IMR-90 (cell line): ENCODE results near the gene A4GALT. TPM values are rescaled to one million over a fixed set of nuclear protein-coding genes. Genes with fewer than 3 reads are reported as not detected.

Source experiments
- ATAC-seq: fragments of 200-7000 bp; cut with Tn5 transposase; 2 replicates; pipeline ENCODE4 v1.9.1; 2020; ENCODE audit warnings: low read depth, mild to moderate bottlenecking, moderate library complexity
- BruUV-seq: library from RNA; stranded (reverse); fragments of 400-500 nt; replicated peaks from 2 replicates; lab custom pipeline; 2021; lab: Mats Ljungman, UMichigan
- CTCF ChIA-PET: fragments of 300-600 bp; formaldehyde crosslinking; extraction: SDS; loops from one replicate; lab custom pipeline; 2021; ENCODE audit warnings: antibody characterized with exemption; lab: Yijun Ruan, JAX
- POLR2A ChIA-PET: fragments of 300-600 bp; sonication (Branson Sonifier 250); formaldehyde crosslinking; loops from one replicate; lab custom pipeline; 2022; ENCODE audit warnings: antibody characterized with exemption; ENCODE audit not compliant: unreplicated experiment; lab: Charles Lee
- DNase-seq: peaks from one replicate; pipeline ENCODE4 v3.0.0; 2013
- H2AFZ ChIP-seq: replicated peaks from 2 replicates; pipeline ENCODE3; 2013; ENCODE audit warnings: low read length, mild to moderate bottlenecking; ENCODE audit not compliant: poor library complexity
- H2AK5ac ChIP-seq: 2 replicates; pipeline ENCODE4 v1.6.1; 2013; ENCODE audit warnings: low read depth, low read length, inconsistent platforms
- H2AK9ac ChIP-seq: replicated peaks from 2 replicates; pipeline ENCODE3; 2013; ENCODE audit warnings: mild to moderate bottlenecking, low read depth, low read length, moderate library complexity; ENCODE audit not compliant: poor library complexity
- H2BK120ac ChIP-seq: 2 replicates; pipeline ENCODE4 v1.6.1; 2013; ENCODE audit warnings: low read depth, low read length, inconsistent platforms
- H2BK15ac ChIP-seq: 3 replicates; pipeline ENCODE4 v1.6.1; 2013; ENCODE audit warnings: low read depth, low read length, inconsistent platforms
- H2BK20ac ChIP-seq: 2 replicates; pipeline ENCODE4 v1.6.1; 2013; ENCODE audit warnings: low read depth, mild to moderate bottlenecking, inconsistent platforms, low read length, moderate library complexity
- H2BK5ac ChIP-seq: 2 replicates; pipeline ENCODE4 v1.6.1; 2013; ENCODE audit warnings: mild to moderate bottlenecking, low read depth, low read length, inconsistent platforms; ENCODE audit not compliant: poor library complexity, severe bottlenecking
- H3K14ac ChIP-seq: replicated peaks from 2 replicates; pipeline ENCODE4 v1.6.1; 2013; ENCODE audit warnings: low read depth, low read length, inconsistent platforms
- H3K18ac ChIP-seq: 2 replicates; pipeline ENCODE4 v1.6.1; 2013; ENCODE audit warnings: low read depth, low read length, control low read depth
- H3K23ac ChIP-seq: 2 replicates; pipeline ENCODE4 v1.6.1; 2013; ENCODE audit warnings: low read depth, low read length, inconsistent platforms
- H3K27ac ChIP-seq: 2 replicates; pipeline ENCODE4 v1.5.1; 2013; ENCODE audit warnings: mild to moderate bottlenecking, control low read depth, low read length; ENCODE audit not compliant: insufficient read depth
- H3K27me3 ChIP-seq: 2 replicates; pipeline ENCODE4 v1.6.1; 2013; ENCODE audit warnings: low read length; ENCODE audit not compliant: control insufficient read depth, insufficient read depth
- H3K36me3 ChIP-seq: 2 replicates; pipeline ENCODE4 v1.6.1; 2013; ENCODE audit warnings: low read length, mixed read lengths; ENCODE audit not compliant: control insufficient read depth, insufficient read depth
- H3K4ac ChIP-seq: 2 replicates; pipeline ENCODE4 v1.6.1; 2013; ENCODE audit warnings: low read depth, low read length, inconsistent platforms
- H3K4me1 ChIP-seq: 2 replicates; pipeline ENCODE4 v1.6.1; 2013; ENCODE audit warnings: low read length, mixed read lengths; ENCODE audit not compliant: control insufficient read depth, insufficient read depth
- H3K4me2 ChIP-seq: 2 replicates; pipeline ENCODE4 v1.6.1; 2013; ENCODE audit warnings: low read depth, mild to moderate bottlenecking, control low read depth, low read length, moderate library complexity
- H3K4me3 ChIP-seq: 2 replicates; pipeline ENCODE4 v1.5.1; 2013; ENCODE audit warnings: low read depth, mild to moderate bottlenecking, control low read depth, low read length, moderate library complexity; ENCODE audit not compliant: insufficient read depth
- H3K56ac ChIP-seq: 2 replicates; pipeline ENCODE4 v1.6.1; 2013; ENCODE audit warnings: low read length, inconsistent platforms; ENCODE audit not compliant: insufficient read depth; ENCODE audit errors: extremely low read depth
- H3K79me1 ChIP-seq, 2 experiments: 2 replicates each; pipeline ENCODE4 v1.6.1; 2013; ENCODE audit warnings: low read length in 2 of 2, inconsistent platforms in 1 of 2, low read depth in 1 of 2
- H3K9ac ChIP-seq: 2 replicates; pipeline ENCODE4 v1.6.1; 2013; ENCODE audit warnings: low read depth, low read length, control low read depth
- H3K9me1 ChIP-seq: 2 replicates; pipeline ENCODE4 v1.6.1; 2013; ENCODE audit warnings: low read length, inconsistent platforms; ENCODE audit not compliant: insufficient read depth
- H3K9me3 ChIP-seq: 2 replicates; pipeline ENCODE4 v1.6.1; 2013; ENCODE audit warnings: low read length; ENCODE audit not compliant: control insufficient read depth, insufficient read depth
- H4K20me1 ChIP-seq: 2 replicates; pipeline ENCODE4 v1.6.1; 2013; ENCODE audit warnings: low read length, inconsistent platforms; ENCODE audit not compliant: insufficient read depth
- H4K5ac ChIP-seq: 2 replicates; pipeline ENCODE4 v1.6.1; 2013; ENCODE audit warnings: mild to moderate bottlenecking, low read depth, low read length, control low read depth
- H4K8ac ChIP-seq, 2 experiments: 2 replicates each; pipeline ENCODE4 v1.6.1; 2013; ENCODE audit warnings: low read depth in 2 of 2, low read length in 2 of 2, control low read depth in 1 of 2, inconsistent platforms in 1 of 2
- H4K91ac ChIP-seq: 2 replicates; pipeline ENCODE4 v1.6.1; 2013; ENCODE audit warnings: low read depth, low read length, inconsistent platforms; ENCODE audit not compliant: insufficient read depth
- BHLHE40 ChIP-seq: fragments of 150-350 bp; IDR thresholded peaks from 2 replicates; pipeline ENCODE4 v1.6.1; 2016; ENCODE audit warnings: mild to moderate bottlenecking, low read depth, low read length
- CEBPB ChIP-seq: IDR thresholded peaks from 2 replicates; pipeline ENCODE4 v1.6.1; 2012; ENCODE audit warnings: low read depth, low read length, improper control_type of control experiment
- CHD1 ChIP-seq: IDR thresholded peaks from 2 replicates; pipeline ENCODE4 v1.6.1; 2012; ENCODE audit warnings: low read depth, low read length, improper control_type of control experiment
- CTCF ChIP-seq: conservative IDR thresholded peaks from 2 replicates; pipeline ENCODE4 v1.5.1; 2012; ENCODE audit warnings: mild to moderate bottlenecking, low read depth, low read length, improper control_type of control experiment
- ELK1 ChIP-seq: fragments of 150-350 bp; IDR thresholded peaks from 2 replicates; pipeline ENCODE4 v1.6.1; 2016; ENCODE audit warnings: low read depth, mild to moderate bottlenecking, low read length, moderate library complexity, borderline replicate concordance
- FOS ChIP-seq: fragments of 150-350 bp; IDR thresholded peaks from 2 replicates; pipeline ENCODE4 v1.6.1; 2016; ENCODE audit warnings: low read depth, low read length
- MAFK ChIP-seq: IDR thresholded peaks from 2 replicates; pipeline ENCODE4 v1.6.1; 2012; ENCODE audit warnings: low read depth, low read length, improper control_type of control experiment
- MAZ ChIP-seq: IDR thresholded peaks from 2 replicates; pipeline ENCODE4 v1.6.1; 2012; ENCODE audit warnings: low read depth, mild to moderate bottlenecking, low read length, improper control_type of control experiment, moderate library complexity, borderline replicate concordance
- MXI1 ChIP-seq: IDR thresholded peaks from 2 replicates; pipeline ENCODE4 v1.6.1; 2012; ENCODE audit warnings: low read depth, mild to moderate bottlenecking, low read length, moderate library complexity, borderline replicate concordance
- NFE2L2 ChIP-seq: fragments of 150-350 bp; IDR thresholded peaks from 2 replicates; pipeline ENCODE4 v1.6.1; 2016; ENCODE audit warnings: low read depth, mild to moderate bottlenecking, low read length
- POLR2A ChIP-seq: IDR thresholded peaks from 2 replicates; pipeline ENCODE4 v1.6.1; 2012; ENCODE audit warnings: mild to moderate bottlenecking, low read depth, low read length
- RAD21 ChIP-seq: IDR thresholded peaks from 2 replicates; pipeline ENCODE4 v1.6.1; 2012; ENCODE audit warnings: low read length, improper control_type of control experiment
- RCOR1 ChIP-seq: IDR thresholded peaks from 2 replicates; pipeline ENCODE4 v1.6.1; 2012; ENCODE audit warnings: mild to moderate bottlenecking, low read length, improper control_type of control experiment; ENCODE audit not compliant: insufficient replicate concordance
- RFX5 ChIP-seq: IDR thresholded peaks from 2 replicates; pipeline ENCODE4 v1.8.0; 2012; ENCODE audit warnings: low read depth, mild to moderate bottlenecking, low read length, moderate library complexity
- SMC3 ChIP-seq: fragments of 150-350 bp; IDR thresholded peaks from 2 replicates; pipeline ENCODE4 v1.6.1; 2016; ENCODE audit warnings: low read depth, mild to moderate bottlenecking, antibody characterized with exemption, low read length, moderate library complexity
- USF2 ChIP-seq: fragments of 150-350 bp; IDR thresholded peaks from 2 replicates; pipeline ENCODE4 v1.6.1; 2017; ENCODE audit warnings: mild to moderate bottlenecking, antibody characterized with exemption, low read length, low read depth
- WGBS, 2 experiments: methylation state at CpG; one replicate each; pipeline versions ENCODE4 v1.1.5 to v1.1.7; 2013; ENCODE audit warnings: missing lambda C conversion rate in 2 of 2; ENCODE audit not compliant: insufficient read length in 1 of 2; ENCODE audit errors: extremely low coverage in 2 of 2; 5-methylcytosine and 5-hydroxymethylcytosine counted together
- dilution Hi-C: fragments of 300-500 bp; cut with HindIII; formaldehyde crosslinking; loops from one replicate; pipeline ENCODE4 v1.14.3; 2018; ENCODE audit warnings: low sequenced_read_pairs; ENCODE audit not compliant: unreplicated experiment
- in situ Hi-C: fragments of 300-500 bp; cut with MboI; formaldehyde crosslinking; loops from 3 replicates; pipeline ENCODE4 v1.14.3; 2019; ENCODE audit warnings: low sequenced_read_pairs, inconsistent platforms, mixed read lengths
- intact Hi-C: fragments of 100-400 bp; cut with micrococcal nuclease; formaldehyde crosslinking; loops from 2 replicates; pipeline ENCODE4 v1.10.0; 2022
- polyA plus RNA-seq, 3 experiments: library from polyadenylated mRNA; depleted of rRNA; stranded (reverse); fragments of >200 nt; gene quantifications; 2 replicates each; pipeline ENCODE4 v1.2.3, GENCODE V29; 2012; ENCODE audit warnings: low replicate concordance in 1 of 3
- total RNA-seq: library from RNA; depleted of rRNA; stranded (reverse); fragments of >200 nt; gene quantifications from 2 replicates; pipeline ENCODE4 v1.2.3, GENCODE V29; 2012

A4GALT gene
- total and polyA plus RNA-seq, 2 of the 4 experiments (the other 2 are of a cell fraction): 1.6 to 6.1 TPM

- no peak overlapping the region for H3K27ac ChIP-seq
- H2AK5ac ChIP-seq: no peak overlapping the region; the same call in 1 of the 2 replicates
- H3K56ac ChIP-seq: no peak overlapping the region
- TF ChIP-seq RAD21 (no peak), CHD1 (no peak), CTCF (no peak), USF2 (no peak), MAFK (no peak), FOS (no peak), RCOR1 (no peak), MAZ (no peak), BHLHE40 (no peak), NFE2L2 (no peak), MXI1 (no peak), SMC3 (no peak), POLR2A (no peak), RFX5 (no peak), CEBPB (no peak), ELK1 (no peak)
- peak overlapping the region; percentile 19; the same call in 1 of the 2 replicates for H4K91ac ChIP-seq
- no peak overlapping the region for H3K23ac ChIP-seq
- ChIA-PET POLR2A (no interaction called here), CTCF (no interaction called here)
- no peaks in the 10 kb centered on the region for H3K9me3 ChIP-seq
- no peak overlapping the region for H2BK5ac ChIP-seq
- peaks cover 21% of the 10 kb centered on the region for H3K4me1 ChIP-seq
- 0 out of 2 replicates have a peak overlapping the region, but pooled peaks have one; percentile 47 for H2BK20ac ChIP-seq
- H3K18ac ChIP-seq: no peak overlapping the region; the same call in 1 of the 2 replicates
- no peak for ATAC-seq
- DNase-seq: no peak
- no peak overlapping the region for H2AK9ac ChIP-seq
- H3K4me3 ChIP-seq: no peak overlapping the region
- WGBS, 2 experiments: 52% methylated on average over 5 of the region's 9 CpGs; no CpG with 5 or more reads in 1 of the 2 experiments
- H3K36me3 ChIP-seq: no peaks in the 10 kb centered on the region
- no peaks in the 10 kb centered on the region for H4K20me1 ChIP-seq
- no peak overlapping the region for H2BK15ac ChIP-seq
- BruUV-seq: no TSS peak
- in situ Hi-C loops: no loop called here
- 0 out of 2 replicates have a peak, but pooled peaks cover 3% of the 10 kb centered on the region for H3K9me1 ChIP-seq
- H3K14ac ChIP-seq: no peak overlapping the region
- dilution Hi-C loops: no loop called here
- intact Hi-C loops: no loop called here
- H2AFZ ChIP-seq: peak overlapping the region; percentile 35
- no peak overlapping the region for H3K4ac ChIP-seq
- peak overlapping the region; percentile 33; the same call in 1 of the 2 replicates for H4K5ac ChIP-seq
- no peak overlapping the region for H3K4me2 ChIP-seq
- no peaks in the 10 kb centered on the region for H3K79me1 ChIP-seq
- peak overlapping the region; percentile 58 for H2BK120ac ChIP-seq
- peak overlapping the region in 1 of 2 experiments; percentile 74; a peak in 2 of 4 replicates for H4K8ac ChIP-seq
- no peak overlapping the region for H3K9ac ChIP-seq
- H3K27me3 ChIP-seq: no peaks in the 10 kb centered on the region
Observed at GRCh38 chr22:42743501-42743991, 22.9 kb upstream of the A4GALT start.
